NK-92 (cell line): Measurements from ENCODE around the gene CARMIL1.
"Not testable (repeated sequence)": the region's sequence is repeated elsewhere in the genome, so short reads cannot be mapped to it uniquely, and the experiment has no call there.

Experiments used
- DNase-seq: peaks from one replicate; lab custom pipeline; 2025; ENCODE audit not compliant: unreplicated experiment; lab: John Stamatoyannopoulos, UW

The CARMIL1 gene

GRCh38 chr6:25435416-25435985 lies 156.3 kb downstream of the CARMIL1 start:
- DNase-seq = no peak

- no peak for DNase-seq
Measured at GRCh38 chr6:25436760-25437159, 157.6 kb downstream of the CARMIL1 start.

- no peak for DNase-seq
Measured at GRCh38 chr6:25439368-25439767, 160.2 kb downstream of the CARMIL1 start.

- no peak for DNase-seq
Measured at GRCh38 chr6:25441663-25442270, 162.6 kb downstream of the CARMIL1 start.

GRCh38 chr6:25442898-25443297 lies 163.7 kb downstream of the CARMIL1 start:
- no peak for DNase-seq

GRCh38 chr6:25444521-25444920 lies 165.3 kb downstream of the CARMIL1 start:
- not testable (repeated sequence) for DNase-seq

- no peak for DNase-seq
Measured at GRCh38 chr6:25446830-25447569, 167.8 kb downstream of the CARMIL1 start.

- no peak for DNase-seq
Measured at GRCh38 chr6:25447570-25447929, 168.4 kb downstream of the CARMIL1 start.

GRCh38 chr6:25448965-25449538 lies 169.9 kb downstream of the CARMIL1 start:
- no peak for DNase-seq

GRCh38 chr6:25449774-25450173 lies 170.6 kb downstream of the CARMIL1 start:
- DNase-seq = no peak

GRCh38 chr6:25450469-25451198 lies 171.5 kb downstream of the CARMIL1 start:
- DNase-seq = no peak

- DNase-seq = no peak
Measured at GRCh38 chr6:25452031-25452430, 172.9 kb downstream of the CARMIL1 start.

- no peak for DNase-seq
Measured at GRCh38 chr6:25453288-25453687, 174.1 kb downstream of the CARMIL1 start.

GRCh38 chr6:25454136-25454535 lies 175.0 kb downstream of the CARMIL1 start:
- DNase-seq = no peak

GRCh38 chr6:25456249-25457040 lies 177.3 kb downstream of the CARMIL1 start:
- DNase-seq = no peak

- no peak for DNase-seq
Measured at GRCh38 chr6:25457516-25457915, 178.3 kb downstream of the CARMIL1 start.

- no peak for DNase-seq
Measured at GRCh38 chr6:25458485-25458884, 179.3 kb downstream of the CARMIL1 start.

- no peak for DNase-seq
Measured at GRCh38 chr6:25462235-25462897, 183.2 kb downstream of the CARMIL1 start.

- DNase-seq = no peak
Measured at GRCh38 chr6:25463441-25463840, 184.3 kb downstream of the CARMIL1 start.

- no peak for DNase-seq
Measured at GRCh38 chr6:25464225-25464624, 185.1 kb downstream of the CARMIL1 start.
